CD4-positive, alpha-beta T cell treated with Interleukin-17A for 4 hours (primary cell): ENCODE results near the gene C1QTNF9.
"Not testable (repeated sequence)": the region's sequence is repeated elsewhere in the genome, so short reads cannot be mapped to it uniquely, and the experiment has no call there.

Experiments
- DNase-seq: peaks from one replicate; pipeline ENCODE4 v3.0.0-alpha.2; 2020; ENCODE audit warnings: mixed read lengths

Gene C1QTNF9

GRCh38 chr13:24282256-24282655, 27.1 kb upstream of the C1QTNF9 start:
- DNase-seq = no peak

- DNase-seq = no peak
These were observed 24.4 kb upstream of the C1QTNF9 start for GRCh38 chr13:24284889-24285565.

- no peak for DNase-seq
These were observed 22.8 kb upstream of the C1QTNF9 start for GRCh38 chr13:24286624-24287023.

GRCh38 chr13:24287748-24288287, 21.6 kb upstream of the C1QTNF9 start:
- DNase-seq = no peak

- DNase-seq = no peak
These were observed 20.5 kb upstream of the C1QTNF9 start for GRCh38 chr13:24288870-24289269.

- no peak for DNase-seq
These were observed 19.0 kb upstream of the C1QTNF9 start for GRCh38 chr13:24290280-24290932.

GRCh38 chr13:24292481-24292880, 16.9 kb upstream of the C1QTNF9 start:
- no peak for DNase-seq

GRCh38 chr13:24293746-24294145, 15.6 kb upstream of the C1QTNF9 start:
- DNase-seq = no peak

- no peak for DNase-seq
These were observed 9.8 kb upstream of the C1QTNF9 start for GRCh38 chr13:24299488-24300114.

GRCh38 chr13:24301434-24301833, 7.9 kb upstream of the C1QTNF9 start:
- no peak for DNase-seq

- no peak for DNase-seq
These were observed 7.5 kb upstream of the C1QTNF9 start for GRCh38 chr13:24301911-24302310.

- no peak for DNase-seq
These were observed 4.8 kb upstream of the C1QTNF9 start for GRCh38 chr13:24304620-24305019.

- DNase-seq = no peak
These were observed 2.7 kb upstream of the C1QTNF9 start for GRCh38 chr13:24306632-24307031.

- no peak for DNase-seq
These were observed 1.9 kb upstream of the C1QTNF9 start for GRCh38 chr13:24307211-24308067.

- DNase-seq = no peak
These were observed 1.3 kb upstream of the C1QTNF9 start for GRCh38 chr13:24308068-24308445.

GRCh38 chr13:24308488-24309020, 826 bp upstream of the C1QTNF9 start:
- no peak for DNase-seq

GRCh38 chr13:24313439-24313838, 4.1 kb downstream of the C1QTNF9 start:
- DNase-seq = no peak

- not testable (repeated sequence) for DNase-seq
These were observed 8.5 kb downstream of the C1QTNF9 start for GRCh38 chr13:24317835-24318234.

GRCh38 chr13:24318878-24319277, 9.5 kb downstream of the C1QTNF9 start:
- DNase-seq = not testable (repeated sequence)

GRCh38 chr13:24319641-24320040, 10.3 kb downstream of the C1QTNF9 start:
- DNase-seq = not testable (repeated sequence)

- not testable (repeated sequence) for DNase-seq
These were observed 12.0 kb downstream of the C1QTNF9 start for GRCh38 chr13:24321416-24321815.

GRCh38 chr13:24322470-24322869, 13.1 kb downstream of the C1QTNF9 start:
- not testable (repeated sequence) for DNase-seq
